ENCODE results near the gene FUT3. TPM values are rescaled to one million over a fixed set of nuclear protein-coding genes. Genes with fewer than 3 reads are reported as not detected.

The FUT3 gene
- total RNA-seq, 2 experiments from 2014 or later = not detected

GRCh38 chr19:5818594-5818993, 32.7 kb downstream of the FUT3 start:
- CTCF ChIA-PET = interaction anchor here (1.4 kb wide), 1 partner anchor 15 kb away, joined by 4 read pairs; no protein-coding TSS in a partner anchor
- no peaks in the 10 kb centered on the region for H3K9me3 Mint-ChIP-seq
- POLR2A ChIA-PET = no interaction called here
- peaks cover 5% of the 10 kb centered on the region for H3K27me3 Mint-ChIP-seq
- TF ChIP-seq CTCF (IDR thresholded peaks at IDR 0.05) = no peak
- H3K27ac Mint-ChIP-seq = no peak overlapping the region
- ATAC-seq (no peak), DNase-seq (no peak)
- H3K4me3 Mint-ChIP-seq = no peak overlapping the region
- no peaks in the 10 kb centered on the region for H3K4me1 Mint-ChIP-seq (ENCODE audit: low read depth)
- H3K36me3 Mint-ChIP-seq (ENCODE audit: low read depth) = no peaks in the 10 kb centered on the region
- intact Hi-C loops (cut with micrococcal nuclease) = no loop called here

- no peak for ATAC-seq
- H3K36me3 Mint-ChIP-seq (ENCODE audit: low read depth) = no peaks in the 10 kb centered on the region
- TF ChIP-seq CTCF (IDR thresholded peaks at IDR 0.05) = no peak
- CTCF ChIA-PET = no interaction called here
- POLR2A ChIA-PET = no interaction called here
- no peak overlapping the region for H3K4me3 Mint-ChIP-seq
- DNase-seq = no peak
- no peaks in the 10 kb centered on the region for H3K9me3 Mint-ChIP-seq
- intact Hi-C loops (cut with micrococcal nuclease) = no loop called here
- H3K4me1 Mint-ChIP-seq (ENCODE audit: low read depth) = no peaks in the 10 kb centered on the region
- H3K27ac Mint-ChIP-seq = no peak overlapping the region
- peaks cover 5% of the 10 kb centered on the region for H3K27me3 Mint-ChIP-seq
Measured at GRCh38 chr19:5817218-5817617, 34.0 kb downstream of the FUT3 start.

- Mint-ChIP-seq H3K4me1 (ENCODE audit: low read depth) (no peaks in the 10 kb centered on the region), H3K9me3 (no peaks in the 10 kb centered on the region), H3K4me3 (no peak overlapping the region), H3K36me3 (ENCODE audit: low read depth) (no peaks in the 10 kb centered on the region), H3K27ac (no peak overlapping the region), H3K27me3 (peaks cover 5% of the 10 kb centered on the region)
- ChIA-PET CTCF (interaction anchor here (2.2 kb wide), 1 partner anchor 11 kb away, joined by 10 read pairs; no protein-coding TSS in a partner anchor), POLR2A (no interaction called here)
- TF ChIP-seq CTCF (IDR thresholded peaks at IDR 0.05) = no peak
- ATAC-seq (no peak), DNase-seq (no peak)
- intact Hi-C loops (cut with micrococcal nuclease) = no loop called here
Measured at GRCh38 chr19:5814852-5815246, 36.4 kb downstream of the FUT3 start.

- no peaks in the 10 kb centered on the region for H3K36me3 Mint-ChIP-seq (ENCODE audit: low read depth)
- DNase-seq (no peak), ATAC-seq (no peak)
- no peaks in the 10 kb centered on the region for H3K9me3 Mint-ChIP-seq
- intact Hi-C loops (cut with micrococcal nuclease) = no loop called here
- no peak overlapping the region for H3K4me3 Mint-ChIP-seq
- POLR2A ChIA-PET = no interaction called here
- no peak for TF ChIP-seq CTCF (IDR thresholded peaks at IDR 0.05)
- CTCF ChIA-PET = interaction anchor here (2.2 kb wide), 1 partner anchor 10 kb away, joined by 10 read pairs; no protein-coding TSS in a partner anchor
- no peak overlapping the region for H3K27ac Mint-ChIP-seq
- no peaks in the 10 kb centered on the region for H3K4me1 Mint-ChIP-seq (ENCODE audit: low read depth)
- H3K27me3 Mint-ChIP-seq = peaks cover 5% of the 10 kb centered on the region
Measured at GRCh38 chr19:5814123-5814851, 37.0 kb downstream of the FUT3 start.

GRCh38 chr19:5811117-5811516, 40.1 kb downstream of the FUT3 start:
- no peaks in the 10 kb centered on the region for H3K4me1 Mint-ChIP-seq (ENCODE audit: low read depth)
- TF ChIP-seq CTCF (IDR thresholded peaks at IDR 0.05) = no peak
- no peak overlapping the region for H3K4me3 Mint-ChIP-seq
- POLR2A ChIA-PET = no interaction called here
- CTCF ChIA-PET = no interaction called here
- H3K36me3 Mint-ChIP-seq (ENCODE audit: low read depth) = no peaks in the 10 kb centered on the region
- no peaks in the 10 kb centered on the region for H3K27me3 Mint-ChIP-seq
- intact Hi-C loops (cut with micrococcal nuclease) = no loop called here
- ATAC-seq = no peak
- DNase-seq = no peak
- H3K27ac Mint-ChIP-seq = no peak overlapping the region
- H3K9me3 Mint-ChIP-seq = no peaks in the 10 kb centered on the region
